ENCODE results near the gene ERBB2. TPM values are rescaled to one million over a fixed set of nuclear protein-coding genes. Genes with fewer than 3 reads are reported as not detected.

Gene ERBB2
- total RNA-seq, 4 donors from 2014 or later, result 8.5 to 13.2 (median 12.3) TPM

DNA sequence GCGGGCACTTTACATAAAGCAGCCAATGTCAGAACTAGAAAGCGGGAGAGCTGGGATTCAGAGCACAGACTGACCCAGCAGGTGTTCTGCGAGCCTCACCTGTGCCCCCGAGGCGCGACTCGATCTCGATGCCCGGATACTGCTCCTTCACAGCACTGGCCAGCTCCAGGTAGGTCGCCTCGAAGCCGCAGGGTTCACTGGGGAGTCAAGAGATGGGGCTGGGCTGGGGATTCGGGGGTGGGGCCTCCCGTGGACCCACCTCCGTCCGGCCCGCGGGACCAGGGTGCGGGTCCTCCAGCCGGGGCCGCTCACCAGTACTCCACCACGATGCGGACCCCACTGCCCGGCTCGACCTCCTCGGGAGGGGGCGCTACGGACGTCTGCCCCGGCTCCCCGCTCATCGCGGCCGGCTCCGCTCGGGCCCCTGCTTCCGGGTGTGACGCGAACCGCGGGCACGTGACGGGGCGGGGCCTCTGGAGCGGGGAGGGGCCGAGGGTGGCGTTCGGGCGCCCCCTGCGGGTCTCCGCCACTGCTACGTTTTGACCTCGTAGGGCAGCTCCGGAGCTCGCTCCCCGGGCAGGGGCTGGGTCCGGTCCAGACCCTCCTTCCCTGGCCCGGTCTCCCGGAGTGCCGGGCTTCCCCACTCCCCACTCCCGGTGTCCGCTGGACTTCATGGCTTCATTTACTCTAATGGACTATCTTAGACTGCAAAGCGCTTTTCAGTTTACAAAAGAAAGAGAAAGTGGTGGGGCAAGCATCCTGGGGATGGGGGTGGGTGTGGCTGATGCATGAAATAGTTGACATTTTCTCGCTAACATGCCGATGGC, 30.4 kb downstream of the ERBB2 start, which contains the start of gene MIEN1:
MIEN1 (minus strand) TSS at position 438 of the 827 bp plus-strand sequence; CDS start at position 401, 37 bp downstream.
- no peak for TF ChIP-seq CTCF (IDR thresholded peaks at IDR 0.05; ENCODE audit: low read depth)

DNA sequence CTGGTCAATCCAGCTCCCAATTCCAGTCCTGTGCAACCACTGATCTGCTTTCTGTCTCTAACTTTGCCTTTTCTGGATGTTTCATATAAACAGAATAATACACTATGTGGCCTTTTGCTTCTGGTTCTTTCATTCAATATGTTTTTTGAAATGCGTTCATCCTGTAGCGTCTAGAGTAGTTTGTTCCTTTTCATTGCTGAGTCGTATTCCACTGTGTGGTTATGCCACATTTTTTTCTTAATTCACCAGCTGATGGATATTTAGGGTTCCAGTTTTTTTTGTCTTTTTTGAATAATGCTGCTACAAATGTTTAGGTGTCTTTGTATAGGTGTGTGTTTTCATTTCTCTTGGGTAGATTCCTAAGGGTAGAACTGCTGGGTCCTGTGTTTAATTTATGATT, 32.7 kb downstream of the ERBB2 start:
- no peak for TF ChIP-seq CTCF (IDR thresholded peaks at IDR 0.05; ENCODE audit: low read depth)

DNA sequence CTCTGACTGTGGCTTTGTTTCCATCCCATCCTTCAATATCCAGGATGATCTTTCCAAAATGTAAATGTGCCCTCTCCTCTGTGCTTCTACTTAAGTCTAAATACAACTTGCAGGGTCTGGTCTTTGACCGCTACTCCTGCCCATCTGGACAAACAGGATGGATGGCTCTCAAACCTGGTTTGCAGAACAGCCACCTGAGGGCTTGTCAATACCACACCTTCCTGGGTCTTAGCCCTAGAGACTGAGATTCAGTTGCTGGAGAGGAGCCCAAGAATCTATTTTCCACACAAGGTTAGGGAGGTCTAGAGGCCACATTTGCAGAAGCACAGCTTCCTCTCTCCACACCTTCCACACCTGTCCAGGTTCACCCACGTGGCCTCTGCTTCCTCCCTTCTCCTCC, 36.0 kb downstream of the ERBB2 start:
- TF ChIP-seq CTCF (IDR thresholded peaks at IDR 0.05; ENCODE audit: low read depth), result no peak

DNA sequence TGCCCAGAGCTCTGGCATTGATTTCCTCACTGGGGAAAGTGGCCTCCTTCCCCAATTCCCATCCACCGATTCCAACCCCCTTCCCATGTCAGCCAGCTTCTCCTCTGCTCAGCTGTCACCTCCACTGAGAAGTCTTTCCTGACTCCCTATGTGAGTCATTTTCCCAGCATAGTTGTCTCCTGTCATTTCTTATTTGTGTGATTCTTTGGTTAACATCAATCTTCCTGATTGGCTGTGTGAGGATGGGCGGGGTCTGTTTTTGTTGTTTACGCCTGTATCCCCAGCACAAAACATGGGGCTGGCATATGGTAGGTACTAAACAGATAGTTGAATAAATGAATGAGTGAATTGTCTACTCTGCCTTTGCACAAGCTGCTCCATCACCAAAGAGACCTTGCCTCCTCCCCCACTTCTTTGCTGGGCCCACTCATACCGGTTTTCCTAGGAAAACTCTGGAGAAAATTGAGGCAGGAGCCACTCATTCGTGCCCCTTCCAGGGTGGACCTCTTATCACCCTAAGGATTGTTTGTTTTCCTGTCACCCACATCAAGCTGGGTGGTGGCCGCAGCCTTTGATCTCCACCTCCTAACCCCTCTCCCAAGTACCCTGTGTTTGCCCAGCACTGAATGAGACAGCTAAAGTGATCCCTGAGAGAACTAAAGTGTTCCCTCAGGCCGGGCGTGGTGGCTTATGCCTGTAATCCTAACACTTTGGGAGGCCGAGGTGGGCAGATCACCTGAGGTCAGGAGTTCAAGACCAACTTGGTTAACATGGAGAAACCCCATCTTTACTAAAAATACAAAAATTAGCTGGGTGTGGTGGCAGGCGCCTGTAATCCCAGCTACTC, 36.7 kb downstream of the ERBB2 start:
- no peak for TF ChIP-seq CTCF (IDR thresholded peaks at IDR 0.05; ENCODE audit: low read depth)

- no peak for TF ChIP-seq CTCF (IDR thresholded peaks at IDR 0.05; ENCODE audit: low read depth)
Observed at GRCh38 chr17:39737206-39737759, 37.4 kb downstream of the ERBB2 start.

DNA sequence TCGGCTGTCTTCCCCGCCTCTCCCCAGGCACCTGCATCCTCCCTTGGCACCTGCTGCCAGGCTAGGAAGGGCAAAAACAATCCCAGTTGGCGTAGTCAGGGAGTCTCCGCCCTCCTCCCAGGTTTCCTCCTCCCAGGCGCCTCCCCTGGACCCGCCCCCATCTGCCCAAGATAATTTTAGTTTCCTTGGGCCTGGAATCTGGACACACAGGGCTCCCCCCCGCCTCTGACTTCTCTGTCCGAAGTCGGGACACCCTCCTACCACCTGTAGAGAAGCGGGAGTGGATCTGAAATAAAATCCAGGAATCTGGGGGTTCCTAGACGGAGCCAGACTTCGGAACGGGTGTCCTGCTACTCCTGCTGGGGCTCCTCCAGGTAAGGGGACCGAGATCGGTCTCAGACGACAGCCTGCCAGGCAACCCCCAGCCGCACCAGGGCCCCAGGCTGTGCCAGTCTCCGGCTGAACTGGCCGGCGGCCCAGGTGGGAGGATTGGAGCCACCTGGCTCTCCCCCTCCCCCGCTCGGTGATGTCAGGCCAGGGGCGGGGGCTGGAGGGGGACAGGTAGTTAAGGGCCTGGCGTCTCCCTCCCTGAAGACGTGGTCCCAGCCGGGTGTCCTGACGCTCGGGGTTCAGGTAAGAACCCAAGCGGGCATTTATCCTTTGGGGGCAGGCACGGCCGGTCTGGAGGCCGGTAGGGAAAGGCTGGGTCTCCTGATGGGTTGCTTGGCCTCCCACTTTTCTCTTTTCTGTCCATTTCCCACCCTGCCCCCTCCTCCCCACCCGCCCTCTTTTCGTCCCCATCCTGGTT, 38.1 kb downstream of the ERBB2 start, which contains the start of gene GRB7:
GRB7 (plus strand) TSS at position 179 of the 808 bp plus-strand sequence. CDS start 4,364 bp downstream, outside the sequence.
- no peak for TF ChIP-seq CTCF (IDR thresholded peaks at IDR 0.05; ENCODE audit: low read depth)
